HepG2 (cell line): Measurements from ENCODE around the gene UCP1. TPM values are rescaled to one million over a fixed set of nuclear protein-coding genes. Genes with fewer than 3 reads are reported as not detected.

Experiments
- ATAC-seq: fragments of 200-7000 bp; cut with Tn5 transposase; 3 replicates; pipeline ENCODE4 v1.9.1; 2020; ENCODE audit warnings: mild to moderate bottlenecking, moderate library complexity
- BruUV-seq: library from RNA; stranded (reverse); fragments of 400-500 nt; replicated peaks from 2 replicates; lab custom pipeline; 2021; lab: Mats Ljungman, UMichigan
- CTCF ChIA-PET: fragments of 300-600 bp; formaldehyde crosslinking; extraction: SDS; loops from one replicate; lab custom pipeline; 2021; ENCODE audit warnings: low total read pairs, inconsistent platforms, low intra/inter-chr PET ratio; lab: Yijun Ruan, JAX
- POLR2A ChIA-PET: fragments of 350-600 bp; sonication (Branson Sonifier 250); formaldehyde crosslinking; loops from one replicate; lab custom pipeline; 2020; ENCODE audit warnings: antibody characterized with exemption, inconsistent platforms; lab: Yijun Ruan, JAX
- DNase-seq: peaks from one replicate; pipeline ENCODE4 v3.0.0-alpha.2; 2015; ENCODE audit warnings: low spot score
- FAIRE-seq: peaks from 3 replicates; lab custom pipeline; 2011; peaks lifted over from hg19 to GRCh38; lab: Jason Lieb, UNC
- H2AFZ ChIP-seq: one replicate; pipeline ENCODE4 v1.6.1; 2011; ENCODE audit warnings: low read length, inconsistent platforms
- H3K27ac ChIP-seq: fragments of 300-600 bp; 3 replicates; pipeline ENCODE4 v1.8.0; 2011; ENCODE audit warnings: mixed run types, mild to moderate bottlenecking, mixed read lengths, low read length, inconsistent platforms; ENCODE audit not compliant: insufficient read depth; ENCODE audit errors: extremely low read length
- H3K27me3 ChIP-seq, 2 experiments: fragments of 200-600 bp in 1 of 2; 2 replicates in 1 of 2; 3 replicates in 1 of 2; pipeline versions ENCODE4 v1.6.0 to v1.8.0; 2011; ENCODE audit warnings: low read length in 2 of 2, mild to moderate bottlenecking in 2 of 2, moderate library complexity in 2 of 2, inconsistent platforms in 1 of 2; ENCODE audit not compliant: insufficient read depth in 2 of 2, control insufficient read depth in 1 of 2
- H3K36me3 ChIP-seq, 2 experiments: fragments of 200-600 bp in 1 of 2; replicated peaks in 1 of 2; 2 replicates in 1 of 2; 3 replicates in 1 of 2; pipeline versions ENCODE4 v1.5.1 to v1.8.0; 2011; ENCODE audit warnings: low read length in 2 of 2, inconsistent platforms in 1 of 2; ENCODE audit not compliant: insufficient read depth in 2 of 2, control insufficient read depth in 1 of 2
- H3K4me1 ChIP-seq: 2 replicates; pipeline ENCODE4 v1.5.1; 2012; ENCODE audit warnings: low read length, inconsistent platforms; ENCODE audit not compliant: insufficient read depth
- H3K4me2 ChIP-seq: 2 replicates; pipeline ENCODE4 v1.6.0; 2011; ENCODE audit warnings: low read depth, low read length, inconsistent platforms
- H3K4me3 ChIP-seq, 3 experiments: fragments of 200-600 bp in 1 of 3; sonication (generic), shearing (Covaris generic) in 1 of 3; replicated peaks in 1 of 3; 2 replicates each; pipeline ENCODE4 v1.5.1; 2011 to 2016; ENCODE audit warnings: low read length in 3 of 3, inconsistent platforms in 2 of 3, low read depth in 2 of 3, mild to moderate bottlenecking in 2 of 3, control low read depth in 1 of 3, mixed read lengths in 1 of 3; ENCODE audit not compliant: insufficient read depth in 1 of 3
- H3K79me2 ChIP-seq: one replicate; pipeline ENCODE4 v1.6.1; 2011; ENCODE audit warnings: low read length, inconsistent platforms; ENCODE audit not compliant: insufficient read depth
- H3K9ac ChIP-seq: 2 replicates; pipeline ENCODE4 v1.6.0; 2011; ENCODE audit warnings: mild to moderate bottlenecking, low read depth, low read length, inconsistent platforms; ENCODE audit not compliant: insufficient read depth
- H3K9me3 ChIP-seq: 2 replicates; pipeline ENCODE4 v1.5.1; 2012; ENCODE audit warnings: mild to moderate bottlenecking, low read length
- H4K20me1 ChIP-seq: 2 replicates; pipeline ENCODE4 v1.6.0; 2011; ENCODE audit warnings: inconsistent platforms, mild to moderate bottlenecking, low read length, moderate library complexity; ENCODE audit not compliant: insufficient read depth
- ATF7-NPFF ChIP-seq: sonication (generic); formaldehyde crosslinking; IDR thresholded peaks from 2 replicates; pipeline ENCODE4 v1.8.1; 2023; ENCODE audit warnings: mild to moderate bottlenecking, low read depth, missing genetic modification reagents, moderate library complexity
- FOXA3 ChIP-seq: IDR thresholded peaks from 2 replicates; pipeline ENCODE4 v1.6.1; 2016; ENCODE audit warnings: missing genetic modification reagents, missing compliant biosample characterization
- JUND ChIP-seq: sonication (generic); formaldehyde crosslinking; IDR thresholded peaks from 2 replicates; pipeline ENCODE4 v1.8.0; 2022; ENCODE audit warnings: mild to moderate bottlenecking, missing genetic modification reagents
- SRSF9 ChIP-seq: fragments of 200-400 bp; formaldehyde crosslinking; IDR thresholded peaks from 2 replicates; pipeline ENCODE4 v1.6.1; 2018; ENCODE audit warnings: borderline replicate concordance, mild to moderate bottlenecking, low read depth, low read length; ENCODE audit not compliant: insufficient read depth, poor library complexity, severe bottlenecking
- TP53 ChIP-seq: sonication (generic); formaldehyde crosslinking; conservative IDR thresholded peaks from 2 replicates; pipeline ENCODE4 v1.4.0; 2020; ENCODE audit warnings: missing genetic modification reagents
- ZFYVE20 ChIP-seq: sonication (generic); formaldehyde crosslinking; IDR thresholded peaks from 2 replicates; pipeline ENCODE4 v1.8.0; 2023; ENCODE audit warnings: low read depth, mild to moderate bottlenecking, moderate library complexity, missing genetic modification reagents, borderline replicate concordance
- ZNF225 ChIP-seq: sonication (generic); formaldehyde crosslinking; IDR thresholded peaks from 2 replicates; pipeline ENCODE4 v1.4.0; 2020; ENCODE audit warnings: mild to moderate bottlenecking, missing genetic modification reagents
- ZNF367 ChIP-seq: sonication (generic); formaldehyde crosslinking; IDR thresholded peaks from 2 replicates; pipeline ENCODE4 v1.4.0; 2020; ENCODE audit warnings: missing genetic modification reagents, borderline replicate concordance
- ZNF512B ChIP-seq: sonication (generic); formaldehyde crosslinking; IDR thresholded peaks from 2 replicates; pipeline ENCODE4 v1.5.1; 2020; ENCODE audit warnings: missing genetic modification reagents, mild to moderate bottlenecking, borderline replicate concordance
- ZNF629 ChIP-seq: sonication (generic); formaldehyde crosslinking; conservative IDR thresholded peaks from 2 replicates; pipeline ENCODE4 v1.5.0; 2020; ENCODE audit warnings: missing genetic modification reagents
- ZSCAN9 ChIP-seq: IDR thresholded peaks from 2 replicates; pipeline ENCODE4 v1.6.1; 2016; ENCODE audit warnings: borderline replicate concordance
- WGBS: methylation state at CpG from one replicate; pipeline ENCODE4 v1.1.6; 2017; ENCODE audit warnings: low lambda C conversion rate; 5-methylcytosine and 5-hydroxymethylcytosine counted together
- in situ Hi-C: cut with HindIII; loops from 2 replicates; pipeline ENCODE4 v1.10.0; 2017; ENCODE audit warnings: low pct_unique_long_range_greater_than_20kb; ENCODE audit not compliant: extremely low pct_ligation_motif_present
- intact Hi-C: fragments of 100-400 bp; cut with micrococcal nuclease; formaldehyde crosslinking; loops from one replicate; pipeline ENCODE4 v1.10.0; 2022; ENCODE audit not compliant: unreplicated experiment
- polyA plus RNA-seq, 8 experiments: library from polyadenylated mRNA; depleted of rRNA in 3 of 8; stranded (reverse) in 7 of 8; unstranded in 1 of 8; fragments of >200 nt; fragmentation: Illumina TruSeq in 4 of 8; extraction: Trizol in 4 of 8; gene quantifications; 2 replicates each; pipeline versions ENCODE4 v1.2.1 to v1.2.3, GENCODE V29; 2011 to 2016; ENCODE audit warnings: low read depth in 4 of 8, missing spikeins in 1 of 8, mixed read lengths in 1 of 8; ENCODE audit not compliant: insufficient read depth in 1 of 8
- total RNA-seq, 5 experiments: library from RNA; depleted of rRNA; stranded (reverse); fragments of >200 nt; fragmentation: Illumina TruSeq; extraction: Trizol; gene quantifications; 2 replicates each; pipeline ENCODE4 v1.2.3, GENCODE V29; 2016; ENCODE audit warnings: low read depth in 1 of 5
- TF ChIP-seq, protein P1 (sequence below): sonication (generic); formaldehyde crosslinking; IDR thresholded peaks from 2 replicates; pipeline ENCODE4 v1.4.0; 2020; ENCODE audit warnings: missing genetic modification reagents
- TF ChIP-seq, protein P2 (sequence below): sonication (generic); formaldehyde crosslinking; conservative IDR thresholded peaks from 2 replicates; pipeline ENCODE4 v1.8.0; 2022; ENCODE audit warnings: missing genetic modification reagents
- TF ChIP-seq, protein P3 (sequence below): sonication (generic); formaldehyde crosslinking; IDR thresholded peaks from 2 replicates; pipeline ENCODE4 v1.4.0; 2020; ENCODE audit warnings: missing genetic modification reagents

Gene UCP1
- total and polyA plus RNA-seq, 2 of the 13 experiments (the other 11 are each of a cell fraction or from before 2014, with no cell fraction given): 0.11 TPM

GRCh38 chr4:140515423-140515822, 53.3 kb downstream of the UCP1 start:
- no peak for FAIRE-seq
- H3K4me3 ChIP-seq: no peak overlapping the region
- no peaks in the 10 kb centered on the region for H3K9me3 ChIP-seq
- ATAC-seq: no peak
- intact Hi-C loops (no loop called here), in situ Hi-C loops (no loop called here)
- ChIA-PET POLR2A (no interaction called here), CTCF (no interaction called here)
- H3K9ac ChIP-seq: no peak overlapping the region
- H3K36me3 ChIP-seq: no peaks in the 10 kb centered on the region
- no peaks in the 10 kb centered on the region for H3K4me1 ChIP-seq
- no peak overlapping the region for H2AFZ ChIP-seq
- no peak overlapping the region for H3K4me2 ChIP-seq
- H3K79me2 ChIP-seq: no peaks in the 10 kb centered on the region
- H3K27me3 ChIP-seq: no peaks in the 10 kb centered on the region
- no peaks in the 10 kb centered on the region for H4K20me1 ChIP-seq
- DNase-seq: no peak
- no TSS peak for BruUV-seq
- H3K27ac ChIP-seq: no peak overlapping the region
- 0% methylated on average over 1 of the region's 1 CpG for WGBS
- no peak for TF ChIP-seq TP53 (CRISPR knock-in tag)
- TF ChIP-seq, protein P1, sequence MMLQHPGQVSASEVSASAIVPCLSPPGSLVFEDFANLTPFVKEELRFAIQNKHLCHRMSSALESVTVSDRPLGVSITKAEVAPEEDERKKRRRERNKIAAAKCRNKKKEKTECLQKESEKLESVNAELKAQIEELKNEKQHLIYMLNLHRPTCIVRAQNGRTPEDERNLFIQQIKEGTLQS: no peak
- no peak for TF ChIP-seq ATF7-NPFF (CRISPR knock-in tag)
- no peak for TF ChIP-seq ZNF225 (CRISPR knock-in tag)
- TF ChIP-seq FOXA3: no peak
- TF ChIP-seq ZNF629 (CRISPR knock-in tag): no peak
- TF ChIP-seq, protein P2, sequence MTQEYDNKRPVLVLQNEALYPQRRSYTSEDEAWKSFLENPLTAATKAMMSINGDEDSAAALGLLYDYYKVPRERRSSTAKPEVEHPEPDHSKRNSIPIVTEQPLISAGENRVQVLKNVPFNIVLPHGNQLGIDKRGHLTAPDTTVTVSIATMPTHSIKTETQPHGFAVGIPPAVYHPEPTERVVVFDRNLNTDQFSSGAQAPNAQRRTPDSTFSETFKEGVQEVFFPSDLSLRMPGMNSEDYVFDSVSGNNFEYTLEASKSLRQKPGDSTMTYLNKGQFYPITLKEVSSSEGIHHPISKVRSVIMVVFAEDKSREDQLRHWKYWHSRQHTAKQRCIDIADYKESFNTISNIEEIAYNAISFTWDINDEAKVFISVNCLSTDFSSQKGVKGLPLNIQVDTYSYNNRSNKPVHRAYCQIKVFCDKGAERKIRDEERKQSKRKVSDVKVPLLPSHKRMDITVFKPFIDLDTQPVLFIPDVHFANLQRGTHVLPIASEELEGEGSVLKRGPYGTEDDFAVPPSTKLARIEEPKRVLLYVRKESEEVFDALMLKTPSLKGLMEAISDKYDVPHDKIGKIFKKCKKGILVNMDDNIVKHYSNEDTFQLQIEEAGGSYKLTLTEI (CRISPR knock-in tag): no peak
- no peak for TF ChIP-seq ZNF367 (CRISPR knock-in tag)
- TF ChIP-seq, protein P3, sequence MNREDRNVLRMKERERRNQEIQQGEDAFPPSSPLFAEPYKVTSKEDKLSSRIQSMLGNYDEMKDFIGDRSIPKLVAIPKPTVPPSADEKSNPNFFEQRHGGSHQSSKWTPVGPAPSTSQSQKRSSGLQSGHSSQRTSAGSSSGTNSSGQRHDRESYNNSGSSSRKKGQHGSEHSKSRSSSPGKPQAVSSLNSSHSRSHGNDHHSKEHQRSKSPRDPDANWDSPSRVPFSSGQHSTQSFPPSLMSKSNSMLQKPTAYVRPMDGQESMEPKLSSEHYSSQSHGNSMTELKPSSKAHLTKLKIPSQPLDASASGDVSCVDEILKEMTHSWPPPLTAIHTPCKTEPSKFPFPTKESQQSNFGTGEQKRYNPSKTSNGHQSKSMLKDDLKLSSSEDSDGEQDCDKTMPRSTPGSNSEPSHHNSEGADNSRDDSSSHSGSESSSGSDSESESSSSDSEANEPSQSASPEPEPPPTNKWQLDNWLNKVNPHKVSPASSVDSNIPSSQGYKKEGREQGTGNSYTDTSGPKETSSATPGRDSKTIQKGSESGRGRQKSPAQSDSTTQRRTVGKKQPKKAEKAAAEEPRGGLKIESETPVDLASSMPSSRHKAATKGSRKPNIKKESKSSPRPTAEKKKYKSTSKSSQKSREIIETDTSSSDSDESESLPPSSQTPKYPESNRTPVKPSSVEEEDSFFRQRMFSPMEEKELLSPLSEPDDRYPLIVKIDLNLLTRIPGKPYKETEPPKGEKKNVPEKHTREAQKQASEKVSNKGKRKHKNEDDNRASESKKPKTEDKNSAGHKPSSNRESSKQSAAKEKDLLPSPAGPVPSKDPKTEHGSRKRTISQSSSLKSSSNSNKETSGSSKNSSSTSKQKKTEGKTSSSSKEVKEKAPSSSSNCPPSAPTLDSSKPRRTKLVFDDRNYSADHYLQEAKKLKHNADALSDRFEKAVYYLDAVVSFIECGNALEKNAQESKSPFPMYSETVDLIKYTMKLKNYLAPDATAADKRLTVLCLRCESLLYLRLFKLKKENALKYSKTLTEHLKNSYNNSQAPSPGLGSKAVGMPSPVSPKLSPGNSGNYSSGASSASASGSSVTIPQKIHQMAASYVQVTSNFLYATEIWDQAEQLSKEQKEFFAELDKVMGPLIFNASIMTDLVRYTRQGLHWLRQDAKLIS (CRISPR knock-in tag): no peak
- no peak for TF ChIP-seq ZFYVE20 (CRISPR knock-in tag)
- no peak for TF ChIP-seq JUND (CRISPR knock-in tag)
- TF ChIP-seq ZNF512B (CRISPR knock-in tag): no peak
- TF ChIP-seq ZSCAN9 (CRISPR knock-in tag): no peak
- no peak for TF ChIP-seq SRSF9
